Liver (tissue), 9 donors: ENCODE measurements around the gene ENOSF1. TPM values are rescaled to one million over a fixed set of nuclear protein-coding genes. Genes with fewer than 3 reads are reported as not detected.

Experiments
- DNase-seq: peaks from one replicate; pipeline ENCODE4 v3.0.0-alpha.2; 2017; ENCODE audit warnings: low spot score
- H3K27ac ChIP-seq, 2 donors: one replicate each; pipeline ENCODE4 v1.7.0; 2013; ENCODE audit warnings: inconsistent platforms in 2 of 2, low read length in 2 of 2, control low read depth in 1 of 2, low read depth in 1 of 2, mild to moderate bottlenecking in 1 of 2
- H3K27me3 ChIP-seq, 4 donors: one replicate each; pipeline versions ENCODE4 v1.6.1 to v1.7.0; 2013; ENCODE audit warnings: low read length in 3 of 4, inconsistent platforms in 1 of 4, mild to moderate bottlenecking in 1 of 4, moderate library complexity in 1 of 4; ENCODE audit not compliant: control insufficient read depth in 4 of 4, insufficient read depth in 4 of 4
- H3K36me3 ChIP-seq, 4 donors: one replicate each; pipeline versions ENCODE4 v1.6.1 to v1.7.0; 2013; ENCODE audit warnings: low read length in 3 of 4, mild to moderate bottlenecking in 3 of 4, low read depth in 1 of 4, moderate library complexity in 1 of 4; ENCODE audit not compliant: control insufficient read depth in 4 of 4, insufficient read depth in 3 of 4
- H3K4me1 ChIP-seq, 4 donors: one replicate each; pipeline versions ENCODE4 v1.6.1 to v1.7.0; 2013; ENCODE audit warnings: low read length in 3 of 4, mild to moderate bottlenecking in 3 of 4, moderate library complexity in 1 of 4; ENCODE audit not compliant: control insufficient read depth in 4 of 4, insufficient read depth in 4 of 4
- H3K4me3 ChIP-seq, 3 donors: one replicate each; pipeline versions ENCODE4 v1.6.1 to v1.7.0; 2013; ENCODE audit warnings: low read length in 3 of 3, control low read depth in 1 of 3, low read depth in 1 of 3, mild to moderate bottlenecking in 1 of 3
- H3K9ac ChIP-seq, 2 donors: one replicate each; pipeline ENCODE4 v1.7.0; 2013; ENCODE audit warnings: low read length in 2 of 2, mild to moderate bottlenecking in 2 of 2, moderate library complexity in 2 of 2, control low read depth in 1 of 2, low read depth in 1 of 2
- H3K9me3 ChIP-seq, 4 donors: one replicate each; pipeline versions ENCODE4 v1.6.1 to v1.7.0; 2013; ENCODE audit warnings: low read length in 3 of 4; ENCODE audit not compliant: control insufficient read depth in 4 of 4
- CTCF ChIP-seq: fragments of 150-350 bp; IDR thresholded peaks from 2 replicates; pipeline ENCODE4 v1.5.1; 2017; ENCODE audit warnings: improper control_type of control experiment, low read depth, low read length; ENCODE audit not compliant: missing input control
- EGR1 ChIP-seq, 2 donors: IDR thresholded peaks; 2 replicates each; pipeline ENCODE4 v1.6.1; 2016 to 2018; ENCODE audit warnings: antibody characterized with exemption in 2 of 2, low read depth in 2 of 2
- FOXA1 ChIP-seq: IDR thresholded peaks from 2 replicates; pipeline ENCODE4 v1.6.1; 2016; ENCODE audit warnings: antibody characterized with exemption
- FOXA2 ChIP-seq: IDR thresholded peaks from 2 replicates; pipeline ENCODE4 v1.6.1; 2016; ENCODE audit warnings: antibody characterized with exemption
- GABPA ChIP-seq, 2 donors: IDR thresholded peaks in 1 of 2; conservative IDR thresholded peaks in 1 of 2; 2 replicates each; pipeline ENCODE4 v1.6.1; 2016; ENCODE audit warnings: antibody characterized with exemption in 2 of 2, mild to moderate bottlenecking in 1 of 2, moderate library complexity in 1 of 2
- MAX ChIP-seq: IDR thresholded peaks from 2 replicates; pipeline ENCODE4 v1.6.1; 2016; ENCODE audit warnings: antibody characterized with exemption
- NR2F2 ChIP-seq: IDR thresholded peaks from 2 replicates; pipeline ENCODE4 v1.6.1; 2016; ENCODE audit warnings: antibody characterized with exemption
- REST ChIP-seq: IDR thresholded peaks from 2 replicates; pipeline ENCODE4 v1.6.1; 2016; ENCODE audit warnings: antibody characterized with exemption, mild to moderate bottlenecking
- TAF1 ChIP-seq: conservative IDR thresholded peaks from 2 replicates; pipeline ENCODE4 v1.6.1; 2016; ENCODE audit warnings: antibody characterized with exemption, mild to moderate bottlenecking
- YY1 ChIP-seq: IDR thresholded peaks from 2 replicates; pipeline ENCODE4 v1.6.1; 2016; ENCODE audit warnings: antibody characterized with exemption, mild to moderate bottlenecking
- ZBTB33 ChIP-seq: IDR thresholded peaks from 2 replicates; pipeline ENCODE4 v1.6.1; 2016; ENCODE audit warnings: antibody characterized with exemption
- WGBS: extraction: QIAGEN DNeasy Blood & Tissue Kit; methylation state at CpG from one replicate; pipeline ENCODE4 v1.1.7; 2013; 5-methylcytosine and 5-hydroxymethylcytosine counted together
- polyA plus RNA-seq, 2 donors: library from polyadenylated mRNA; stranded (reverse) in 1 of 2; unstranded in 1 of 2; fragments of 200-250 nt in 1 of 2; fragments of >200 nt in 1 of 2; fragmentation: Nextera tagmentation in 1 of 2; extraction: Ambion mirVana in 1 of 2; gene quantifications; one replicate each; pipeline versions ENCODE4 v1.2.1 to v1.2.3, GENCODE V29; 2013 to 2015
- total RNA-seq, 2 donors: library from RNA; depleted of rRNA; stranded (reverse); fragments of >200 nt; gene quantifications; one replicate each; pipeline ENCODE4 v1.2.3, GENCODE V29; 2014
- donor health status: healthy.
- donor health status: healthy.
- donor health status: healthy.
- donor health status: healthy.
- donor health status: healthy.

The ENOSF1 gene
- total and polyA plus RNA-seq, 4 donors = 34.0 to 96.1 (median 53.6) TPM

GRCh38 chr18:629269-630150, 82.9 kb downstream of the ENOSF1 start:
- no peaks in the 10 kb centered on the region for H3K4me1 ChIP-seq
- H3K27ac ChIP-seq = no peak overlapping the region
- H3K9ac ChIP-seq = no peak overlapping the region
- no peaks in the 10 kb centered on the region for H3K9me3 ChIP-seq
- H3K36me3 ChIP-seq = no peaks in the 10 kb centered on the region
- no peaks in the 10 kb centered on the region for H3K27me3 ChIP-seq
- H3K4me3 ChIP-seq = no peak overlapping the region
- no peak for DNase-seq
- TF ChIP-seq REST (no peak), NR2F2 (no peak), MAX (no peak), FOXA2 (no peak), CTCF (no peak), EGR1 (IDR thresholded peaks at IDR 0.05; ENCODE audit: low read depth in 2 of 2) (no peak), FOXA1 (no peak), ZBTB33 (no peak), YY1 (no peak), TAF1 (no peak)
- WGBS = 89% methylated on average over 6 of the region's 6 CpGs

- no peak for DNase-seq
- Histone ChIP-seq H3K4me3 (no peak overlapping the region), H3K4me1 (peaks cover 0 to 3% (median 1%) of the 10 kb centered on the region in 4 donors), H3K9ac (no peak overlapping the region), H3K36me3 (no peaks in the 10 kb centered on the region), H3K9me3 (no peaks in the 10 kb centered on the region), H3K27ac (no peak overlapping the region), H3K27me3 (no peaks in the 10 kb centered on the region)
- TF ChIP-seq GABPA (IDR thresholded peaks at IDR 0.05 in 1 of 2, conservative IDR thresholded peaks at IDR 0.05 in 1 of 2) (no peak), MAX (no peak)
- 65% methylated on average over 2 of the region's 2 CpGs for WGBS
Measured at GRCh38 chr18:627231-627630, 85.2 kb downstream of the ENOSF1 start.
